Activated effector memory CD4-positive, alpha-beta T cell treated with Interleukin-2 at 50 U/mL for 16 hours (primary cell): ENCODE results near the gene GART.
"Not testable (repeated sequence)": the region's sequence is repeated elsewhere in the genome, so short reads cannot be mapped to it uniquely, and the experiment has no call there.

Source experiments
- DNase-seq: peaks from one replicate; pipeline ENCODE4 v3.0.0-alpha.2; 2020

The GART gene

GRCh38 chr21:33511639-33512038 is 30.3 kb downstream of the GART start:
- no peak for DNase-seq

- DNase-seq = no peak
Measured at GRCh38 chr21:33510826-33511225, 31.1 kb downstream of the GART start.

DNA sequence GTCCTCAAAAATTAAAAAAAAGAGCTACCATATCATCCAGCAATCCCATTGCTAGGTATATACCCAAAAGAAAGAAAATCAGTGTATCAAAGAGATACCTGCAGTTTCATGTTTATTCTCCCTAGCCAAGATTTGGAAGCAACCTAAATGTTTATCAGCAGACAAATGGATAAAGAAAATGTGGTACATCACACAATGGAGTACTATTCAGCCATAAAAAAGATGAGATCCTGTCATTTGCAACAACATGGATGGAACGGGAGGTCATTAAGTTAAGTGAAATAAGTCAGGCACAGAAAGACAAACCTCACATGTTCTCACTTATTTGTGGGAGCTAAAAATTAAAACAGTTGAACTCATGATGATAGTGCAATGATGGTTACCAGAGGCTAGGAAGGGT is 34.9 kb downstream of the GART start:
- not testable (repeated sequence) for DNase-seq

GRCh38 chr21:33505833-33506232 is 36.1 kb downstream of the GART start:
- DNase-seq = no peak

GRCh38 chr21:33496345-33496744 is 45.6 kb downstream of the GART start:
- DNase-seq = no peak

GRCh38 chr21:33495743-33496142 is 46.2 kb downstream of the GART start:
- no peak for DNase-seq

GRCh38 chr21:33493756-33494155 is 48.2 kb downstream of the GART start:
- DNase-seq = no peak

GRCh38 chr21:33492571-33492970 is 49.3 kb downstream of the GART start:
- DNase-seq = no peak

DNA sequence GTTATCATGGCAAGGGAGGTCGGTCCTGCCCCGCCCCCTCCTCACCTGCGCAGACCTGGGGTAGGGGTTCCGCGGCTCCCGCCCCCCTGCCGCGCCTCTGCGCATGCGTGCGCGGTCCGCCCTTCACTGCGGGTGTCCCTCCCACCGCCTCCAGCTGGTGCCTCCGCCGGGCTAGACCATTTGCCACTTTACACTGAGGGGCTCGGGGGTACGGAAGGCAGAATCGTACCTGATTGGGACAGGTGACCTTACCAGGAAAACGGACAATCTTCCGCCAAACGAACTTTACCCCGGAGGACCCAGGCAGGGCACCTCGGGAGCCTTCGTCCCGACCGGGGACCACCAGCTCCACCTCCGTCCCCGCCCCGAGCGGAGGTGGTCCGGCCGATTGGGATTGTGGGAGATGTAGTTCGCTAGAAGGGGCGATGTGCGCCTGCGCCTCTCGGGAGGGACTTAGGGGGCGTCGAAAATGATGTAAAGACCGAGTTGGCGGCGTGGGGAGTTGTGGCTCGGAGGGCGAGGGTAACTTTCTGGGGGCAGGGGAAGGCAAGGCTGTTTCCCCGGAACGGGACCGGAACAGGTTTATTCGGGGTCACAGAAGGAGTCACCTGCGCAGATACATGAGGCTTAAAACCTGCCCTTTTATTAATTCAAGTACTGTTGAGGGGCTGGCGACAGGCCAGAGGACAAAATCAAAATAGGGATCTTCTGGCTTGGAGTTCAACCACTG is 50.4 kb downstream of the GART start, which contains the start of gene DNAJC28:
TSS of gene DNAJC28 (minus strand) at position 344 of the 730 bp plus-strand sequence. CDS start 2,323 bp downstream, outside the sequence.
- peak; percentile 89 for DNase-seq

- DNase-seq = no peak
Measured at GRCh38 chr21:33490991-33491372, 50.9 kb downstream of the GART start.

DNA sequence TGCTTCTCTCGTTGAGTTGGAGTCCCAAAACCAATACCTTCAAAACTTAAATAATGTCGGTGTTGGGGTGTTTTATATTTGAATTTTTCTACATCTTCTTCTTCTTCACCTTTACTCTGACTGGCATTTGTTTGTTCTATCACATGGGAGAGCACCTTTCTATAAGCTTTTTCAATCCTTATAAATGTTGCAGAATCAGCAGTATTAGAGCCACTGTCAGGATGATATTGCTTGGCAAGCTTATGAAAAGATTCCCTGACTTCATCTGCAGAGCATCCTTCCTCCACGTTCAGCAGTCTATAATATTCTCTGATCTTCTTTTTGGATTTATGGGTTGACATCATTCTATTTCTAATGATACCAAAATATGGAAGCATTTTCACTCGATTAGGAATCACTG is 53.0 kb downstream of the GART start:
- DNase-seq = no peak

DNA sequence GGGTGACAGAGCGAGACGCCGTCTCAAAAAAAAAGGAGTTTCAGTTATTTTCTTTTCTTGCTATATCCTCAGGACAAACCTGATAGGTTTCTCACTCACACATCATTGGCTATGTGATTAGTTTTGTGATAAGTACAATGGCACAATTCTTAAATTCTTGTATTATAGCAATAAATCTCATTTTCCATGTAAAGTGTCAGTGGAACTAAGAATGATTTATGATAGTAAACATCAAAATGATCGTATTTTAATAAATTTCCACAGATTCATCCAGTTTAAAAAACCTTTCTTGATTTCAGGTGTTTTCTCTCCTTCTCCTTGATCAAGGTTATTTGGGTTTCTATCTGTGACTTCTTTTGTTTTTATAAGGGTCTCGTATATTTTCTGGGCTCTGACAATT is 53.9 kb downstream of the GART start:
- DNase-seq = no peak

DNA sequence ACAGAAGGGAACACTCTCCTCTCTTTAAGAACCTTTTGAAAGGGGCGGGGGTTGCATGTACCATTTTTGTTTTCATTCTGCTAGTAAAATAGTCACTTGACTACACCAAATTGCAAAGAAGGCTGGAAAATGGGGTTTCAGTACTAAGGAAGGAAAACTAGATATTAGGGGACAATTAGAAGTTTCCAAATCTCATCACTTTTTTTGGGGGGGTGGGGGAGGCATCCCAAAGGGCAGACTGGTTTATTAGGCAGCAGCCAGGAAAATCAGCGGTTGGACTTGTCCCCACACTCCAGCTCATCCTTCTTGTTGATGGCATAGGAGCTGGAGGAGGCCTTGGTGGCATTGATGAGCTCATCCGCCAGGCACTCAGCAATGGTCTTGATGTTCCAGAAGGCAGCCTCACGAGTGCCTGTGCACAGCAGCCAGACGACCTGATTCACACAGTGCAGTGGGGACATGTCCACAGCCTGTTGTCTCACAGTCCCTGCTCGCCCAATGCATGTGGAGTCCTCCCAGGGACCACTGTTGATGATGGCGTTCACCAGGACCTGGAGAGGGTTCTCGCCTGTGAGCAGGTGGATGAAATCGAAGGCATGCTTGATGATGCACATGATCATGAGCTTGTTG is 60.5 kb downstream of the GART start:
- DNase-seq = no peak

- DNase-seq = no peak
Measured at GRCh38 chr21:33480481-33481103, 61.3 kb downstream of the GART start.

DNA sequence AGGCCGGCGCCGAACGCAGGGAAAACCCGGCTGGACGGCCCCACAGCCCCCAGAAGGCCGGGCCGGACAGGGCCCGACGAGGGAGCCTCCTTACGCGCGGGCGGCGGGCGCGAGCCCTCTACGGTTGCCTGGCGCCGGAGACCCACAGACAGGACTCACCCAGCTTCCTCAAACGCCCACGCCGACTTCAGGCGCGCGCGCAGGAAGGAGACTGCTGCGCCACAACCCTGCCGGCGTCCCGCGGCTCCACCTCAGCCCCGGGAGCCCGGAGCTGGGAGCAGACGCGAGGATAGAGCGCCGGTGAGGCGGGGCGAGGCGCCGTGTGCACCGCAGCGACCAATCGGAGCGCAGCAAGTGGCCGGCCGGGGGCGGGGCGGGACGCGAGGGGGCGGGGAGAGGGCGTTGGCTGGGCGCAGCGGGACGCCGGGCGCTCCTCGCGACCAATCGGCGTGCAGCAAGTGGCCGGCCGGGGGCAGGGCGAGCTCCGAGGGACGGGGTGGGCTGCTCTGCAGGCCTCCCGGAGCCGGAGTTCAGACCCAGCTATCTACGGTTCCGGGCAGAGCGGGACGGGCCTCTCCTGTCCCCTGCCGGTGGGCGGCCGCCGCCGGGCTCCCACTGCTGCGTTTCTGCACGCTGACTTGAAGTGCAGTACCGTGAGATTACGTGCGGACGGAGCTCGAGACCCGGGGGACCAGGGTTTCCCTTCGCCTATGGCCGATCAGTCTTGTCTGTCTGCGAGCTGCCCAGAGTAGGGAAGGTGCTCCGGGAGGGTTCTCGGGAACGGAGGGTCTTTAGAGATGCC is 62.0 kb downstream of the GART start, which contains the start of gene TMEM50B:
TSS of gene TMEM50B (minus strand) at position 296 of the 802 bp plus-strand sequence. CDS start 11,089 bp downstream, outside the sequence.
- DNase-seq = peak; percentile 96

GRCh38 chr21:33478935-33479678 is 62.8 kb downstream of the GART start:
- DNase-seq = peak; percentile 39

DNA sequence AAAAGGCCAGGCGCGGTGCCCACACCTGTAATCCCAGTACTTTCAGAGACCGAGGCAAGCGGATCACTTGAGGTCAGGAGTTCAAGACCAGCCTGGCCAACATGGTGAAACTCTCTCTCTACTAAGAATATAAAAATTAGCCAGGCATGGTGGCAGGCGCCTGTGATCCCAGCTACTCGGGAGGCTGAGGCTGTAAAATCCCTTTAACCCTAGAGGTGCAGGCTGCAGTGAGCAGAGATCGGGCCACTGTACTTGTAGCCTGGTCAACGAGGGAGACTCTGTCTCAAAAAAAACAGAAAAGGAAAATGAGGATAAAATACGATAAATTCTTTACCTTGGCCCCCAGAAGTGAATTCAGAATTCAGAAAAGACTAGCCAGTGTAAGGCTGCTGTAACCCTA is 63.7 kb downstream of the GART start:
- DNase-seq = no peak

DNA sequence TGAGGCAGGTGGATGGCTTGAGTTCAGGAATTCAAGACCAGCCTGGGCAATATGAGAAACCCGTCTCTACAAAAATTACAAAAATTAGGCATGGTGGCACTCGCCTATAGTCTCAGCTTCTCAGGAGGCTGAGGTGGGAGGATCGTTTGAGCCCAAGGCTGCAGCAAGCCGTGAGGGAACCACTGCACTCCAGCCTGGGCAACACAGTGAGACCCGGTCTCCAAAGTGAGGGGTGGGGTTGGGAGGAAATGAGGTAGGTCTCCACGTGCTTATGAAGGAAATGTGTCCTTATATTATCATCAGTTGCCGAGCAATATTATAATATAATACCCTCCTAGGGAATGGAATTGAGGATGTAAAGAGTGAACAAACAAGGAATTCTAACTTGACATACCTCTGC is 64.9 kb downstream of the GART start:
- DNase-seq = no peak

- no peak for DNase-seq
Measured at GRCh38 chr21:33473344-33473743, 68.6 kb downstream of the GART start.

DNA sequence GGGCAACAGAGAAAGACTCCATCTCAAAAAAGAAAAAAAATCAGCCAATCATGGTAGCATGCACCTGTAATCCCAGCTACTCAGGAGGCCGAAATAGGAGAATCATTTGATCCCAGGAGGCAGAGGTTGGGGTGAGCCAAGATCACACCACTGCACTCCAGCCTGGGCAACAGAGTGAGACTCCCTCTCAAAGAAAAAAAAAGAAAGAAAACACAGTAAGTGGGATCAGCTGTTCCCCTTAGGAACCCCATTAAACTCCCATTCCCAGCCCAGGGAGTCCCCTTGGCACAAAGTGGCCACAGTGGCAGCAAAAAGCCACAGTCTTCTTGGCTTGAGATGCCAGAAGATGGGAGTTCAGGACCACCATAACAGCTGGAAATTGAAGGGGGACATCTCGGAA is 71.2 kb downstream of the GART start:
- DNase-seq = no peak

DNA sequence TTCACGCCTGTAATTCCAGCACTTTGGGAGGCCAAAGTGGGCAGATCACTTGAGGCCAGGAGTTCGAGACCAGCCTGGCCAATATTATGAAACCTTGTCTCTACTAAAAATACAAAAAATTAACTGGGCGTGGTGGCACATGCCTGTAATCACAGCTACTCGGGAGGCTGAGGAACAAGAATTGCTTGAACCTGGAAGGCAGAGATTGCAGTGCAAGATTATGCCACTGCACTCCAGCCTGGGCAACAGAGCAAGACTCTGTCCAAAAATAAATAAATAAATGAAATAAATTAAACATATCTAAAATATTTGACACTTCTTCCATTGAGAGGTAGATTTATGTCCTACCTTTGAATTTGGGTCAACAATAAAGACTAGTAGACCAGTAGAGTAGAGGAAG is 72.7 kb downstream of the GART start:
- not testable (repeated sequence) for DNase-seq

GRCh38 chr21:33461538-33462250 is 80.2 kb downstream of the GART start:
- DNase-seq = no peak
